A549 (cell line): ENCODE measurements around the gene MORF4L1.

Source experiments
- CEBPB ChIP-seq, 2 experiments: fragments of >200 bp in 1 of 2; sonication (Bioruptor Twin) in 1 of 2; formaldehyde crosslinking in 1 of 2; IDR thresholded peaks; 2 replicates each; pipeline ENCODE4 v1.6.1; 2012 to 2016
- HOXA7 ChIP-seq: fragments of 250-450 bp; sonication (Bioruptor Pico); IDR thresholded peaks from 2 replicates; pipeline ENCODE4 v1.5.0; 2020; ENCODE audit warnings: mild to moderate bottlenecking, moderate library complexity
- NFE2L2 ChIP-seq: fragments of 150-350 bp; conservative IDR thresholded peaks from 2 replicates; pipeline ENCODE4 v1.6.1; 2014; ENCODE audit warnings: low read length
- TF ChIP-seq, protein P1 (sequence below): fragments of >200 bp; sonication (Bioruptor Twin); formaldehyde crosslinking; IDR thresholded peaks from 3 replicates; pipeline ENCODE4 v1.5.1; 2016

DNA sequence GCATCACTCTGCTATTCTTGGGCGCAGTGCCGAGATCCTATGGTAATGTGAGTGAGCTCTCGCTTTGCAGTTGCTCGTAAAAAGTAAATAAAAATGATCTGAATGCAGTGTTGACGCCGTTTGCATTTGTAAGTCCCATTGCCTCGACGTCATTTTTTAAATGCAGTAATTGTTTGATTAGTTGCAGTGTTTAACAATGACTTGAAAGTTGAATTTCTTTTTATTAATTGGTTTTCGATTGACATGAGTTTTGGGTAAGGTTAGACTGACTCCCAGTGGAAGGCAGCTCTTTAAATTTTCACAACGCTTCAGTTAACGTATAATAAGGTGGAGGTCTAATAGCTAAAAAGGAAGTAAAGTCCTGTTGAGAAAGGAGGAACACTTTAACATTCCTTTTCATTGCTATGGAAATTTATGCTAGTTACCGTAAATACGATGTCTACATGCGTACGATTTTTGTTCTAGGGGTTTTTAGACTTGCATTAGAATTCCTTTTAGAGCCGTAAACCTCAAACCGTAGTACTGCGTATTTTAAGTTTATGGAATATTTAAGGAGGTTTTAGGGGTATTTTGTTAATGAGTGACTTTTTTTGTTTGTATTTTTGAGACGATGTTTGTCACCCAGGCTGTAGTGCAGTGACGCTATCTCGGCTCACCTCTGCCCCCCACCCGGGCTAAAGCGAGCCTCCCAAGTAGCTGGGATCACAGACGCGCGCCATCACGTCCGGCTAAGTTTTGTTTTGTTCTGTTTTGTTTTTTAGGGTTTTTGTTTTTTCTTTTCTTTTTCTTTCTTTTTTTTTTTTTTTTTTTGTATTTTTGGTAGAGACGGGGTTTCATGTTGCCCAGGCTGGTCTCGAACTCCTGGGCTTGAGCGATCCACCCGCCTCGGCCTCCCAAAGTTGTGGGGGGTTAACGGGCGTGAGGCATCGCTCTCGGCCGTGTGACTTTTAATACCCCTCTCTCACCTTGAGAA lies 1.4 kb downstream of the MORF4L1 start:
- TF ChIP-seq, protein P1, sequence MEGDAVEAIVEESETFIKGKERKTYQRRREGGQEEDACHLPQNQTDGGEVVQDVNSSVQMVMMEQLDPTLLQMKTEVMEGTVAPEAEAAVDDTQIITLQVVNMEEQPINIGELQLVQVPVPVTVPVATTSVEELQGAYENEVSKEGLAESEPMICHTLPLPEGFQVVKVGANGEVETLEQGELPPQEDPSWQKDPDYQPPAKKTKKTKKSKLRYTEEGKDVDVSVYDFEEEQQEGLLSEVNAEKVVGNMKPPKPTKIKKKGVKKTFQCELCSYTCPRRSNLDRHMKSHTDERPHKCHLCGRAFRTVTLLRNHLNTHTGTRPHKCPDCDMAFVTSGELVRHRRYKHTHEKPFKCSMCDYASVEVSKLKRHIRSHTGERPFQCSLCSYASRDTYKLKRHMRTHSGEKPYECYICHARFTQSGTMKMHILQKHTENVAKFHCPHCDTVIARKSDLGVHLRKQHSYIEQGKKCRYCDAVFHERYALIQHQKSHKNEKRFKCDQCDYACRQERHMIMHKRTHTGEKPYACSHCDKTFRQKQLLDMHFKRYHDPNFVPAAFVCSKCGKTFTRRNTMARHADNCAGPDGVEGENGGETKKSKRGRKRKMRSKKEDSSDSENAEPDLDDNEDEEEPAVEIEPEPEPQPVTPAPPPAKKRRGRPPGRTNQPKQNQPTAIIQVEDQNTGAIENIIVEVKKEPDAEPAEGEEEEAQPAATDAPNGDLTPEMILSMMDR, result peak; percentile 41
- peak; percentile 86; the same call in 1 of the 2 replicates for TF ChIP-seq HOXA7 (CRISPR knock-in tag)
- no peak for TF ChIP-seq NFE2L2
- no peak for TF ChIP-seq CEBPB (IDR thresholded peaks at IDR 0.05)
